Iris pigment epithelial cell (primary cell): ENCODE measurements around the gene CFAP126.
"Not testable (repeated sequence)": the region's sequence is repeated elsewhere in the genome, so short reads cannot be mapped to it uniquely, and the experiment has no call there.

ENCODE experiments used
- DNase-seq: peaks from one replicate; pipeline ENCODE4 v3.0.0-alpha.2; 2011; ENCODE audit warnings: low read depth

CFAP126 gene

DNA sequence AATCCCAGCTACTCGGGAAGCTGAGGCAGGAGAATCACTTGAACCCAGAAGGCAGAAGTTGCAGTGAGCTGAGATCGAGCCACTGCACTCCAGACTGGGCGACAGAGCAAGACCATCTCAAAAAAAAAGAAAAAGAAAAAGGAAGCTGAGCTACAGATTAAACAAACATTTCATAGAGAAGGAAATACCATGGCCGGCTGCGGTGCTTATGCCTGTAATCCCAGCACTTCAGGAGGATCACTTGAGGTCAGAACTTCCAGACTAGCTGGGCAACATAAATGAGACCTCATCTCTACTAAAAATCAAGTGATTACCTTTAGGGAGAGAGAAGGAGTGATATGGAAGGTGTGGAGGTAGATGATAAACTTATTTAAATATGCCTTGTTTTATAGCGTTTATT lies 14.0 kb upstream of the CFAP126 start:
- DNase-seq: peak; percentile 38

DNA sequence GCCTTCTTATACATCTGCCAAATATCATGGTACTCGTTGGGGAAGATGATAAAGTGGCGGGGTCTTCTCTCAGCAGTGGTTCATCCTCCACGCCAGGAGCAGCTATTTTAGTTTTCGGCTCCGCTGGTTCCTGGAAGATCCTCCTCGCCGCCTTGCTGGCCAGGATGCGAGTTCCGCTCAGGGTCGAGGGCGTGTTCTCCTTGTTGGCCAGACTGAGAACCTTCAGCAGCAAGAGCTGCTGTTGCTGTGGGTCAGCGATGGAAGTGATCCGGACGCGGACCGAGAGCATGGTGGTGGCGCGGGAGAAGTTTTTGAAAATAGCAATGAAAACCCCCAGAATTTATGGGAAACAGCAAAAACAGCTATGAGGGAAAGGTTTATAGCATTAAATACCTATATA lies 11.4 kb upstream of the CFAP126 start:
- peak; percentile 54 for DNase-seq

DNA sequence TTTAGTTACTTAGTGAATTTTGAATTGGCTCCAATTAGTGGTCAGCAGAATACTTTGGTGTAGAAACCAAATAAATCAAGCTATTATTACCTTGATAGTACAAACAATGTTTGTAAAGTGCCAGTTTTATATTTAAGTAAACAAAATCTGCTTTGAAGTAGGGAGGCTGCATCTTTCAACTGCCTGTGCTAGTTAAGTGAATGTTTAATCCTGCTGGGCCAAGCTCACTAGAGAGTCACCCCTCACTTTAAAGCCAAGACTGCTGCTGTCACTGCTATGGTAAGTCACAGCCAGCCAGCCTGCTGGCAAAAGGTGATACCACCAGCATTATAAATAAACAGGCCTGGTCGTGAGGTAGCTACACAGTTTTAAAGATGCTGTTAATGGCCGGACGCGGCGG lies 10.3 kb upstream of the CFAP126 start:
- DNase-seq: no peak

DNA sequence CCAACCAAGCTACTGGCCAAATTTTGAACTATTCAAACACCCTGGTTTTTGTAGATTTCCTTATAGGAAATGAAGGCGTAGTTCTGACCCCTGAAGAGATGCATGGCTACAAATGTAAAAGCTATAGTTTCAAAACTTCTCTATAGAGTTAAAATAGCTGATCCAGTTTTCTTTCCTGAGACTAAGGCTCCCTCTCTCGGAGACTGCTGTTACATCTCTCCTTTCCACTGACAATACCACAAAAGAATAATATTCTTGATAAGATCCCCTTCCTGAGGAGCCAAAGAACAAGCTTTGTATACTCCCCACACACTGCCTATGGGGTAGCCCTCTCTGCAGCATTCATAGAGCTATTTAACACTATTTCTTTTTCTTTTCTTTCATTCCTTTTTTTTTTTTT lies 6.7 kb upstream of the CFAP126 start:
- peak; percentile 26 for DNase-seq

DNA sequence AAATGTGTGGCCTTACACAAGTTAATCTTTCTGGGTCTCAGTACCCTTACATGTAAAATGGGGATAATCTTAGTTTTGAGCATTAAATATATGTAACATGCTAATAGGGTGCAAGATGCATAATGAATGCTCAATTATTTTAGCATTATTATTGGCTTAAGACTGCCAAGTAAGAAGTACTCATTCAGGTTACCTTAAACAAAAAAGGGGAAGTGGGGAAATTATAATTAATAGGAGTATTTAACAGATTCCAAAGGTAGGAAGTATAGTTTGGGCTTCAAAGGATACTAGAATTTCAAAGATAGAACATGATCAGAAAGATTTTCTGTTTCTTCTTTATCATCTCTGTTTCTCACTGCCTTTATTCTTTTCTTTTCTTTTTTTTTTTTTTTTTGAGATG lies 5.8 kb upstream of the CFAP126 start:
- DNase-seq: no peak

DNA sequence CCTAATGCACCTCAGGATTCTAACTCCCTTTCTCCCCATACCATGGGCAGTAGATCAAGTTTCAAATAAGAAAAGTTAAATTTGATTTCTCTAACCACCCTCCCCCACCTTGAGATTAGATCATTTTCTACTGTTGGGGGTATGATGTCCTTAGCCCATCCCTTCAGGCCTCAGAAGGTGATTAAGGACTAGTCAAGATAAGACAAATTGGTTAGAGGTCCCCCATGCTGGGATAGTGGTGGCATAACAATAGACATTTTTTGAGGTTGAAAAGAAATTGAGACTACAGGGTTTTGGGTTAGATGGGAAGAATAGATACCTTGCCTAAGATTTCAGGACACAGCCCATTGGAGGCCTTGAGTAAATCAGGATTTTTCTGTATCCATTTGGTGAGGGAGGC lies 2.5 kb downstream of the CFAP126 start:
- no peak for DNase-seq

DNA sequence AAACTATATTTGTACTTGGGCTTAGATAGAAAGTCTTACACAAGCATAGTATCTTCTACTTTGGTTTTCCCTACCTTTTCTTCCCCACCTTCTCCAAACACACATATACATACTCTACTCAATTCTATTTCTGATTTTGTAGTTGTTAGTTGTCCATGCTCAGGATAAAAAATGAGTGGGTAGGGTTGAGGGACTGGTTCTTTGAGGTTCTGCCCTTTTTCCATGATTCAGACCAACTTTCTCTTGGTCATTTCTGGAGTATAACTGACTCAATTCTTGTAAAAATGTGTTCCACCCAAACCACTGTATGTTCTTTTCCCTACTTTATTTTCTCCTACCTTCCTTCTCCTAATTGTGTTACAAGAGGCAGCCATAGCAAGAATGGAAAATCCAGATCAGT lies 3.3 kb downstream of the CFAP126 start:
- no peak for DNase-seq

DNA sequence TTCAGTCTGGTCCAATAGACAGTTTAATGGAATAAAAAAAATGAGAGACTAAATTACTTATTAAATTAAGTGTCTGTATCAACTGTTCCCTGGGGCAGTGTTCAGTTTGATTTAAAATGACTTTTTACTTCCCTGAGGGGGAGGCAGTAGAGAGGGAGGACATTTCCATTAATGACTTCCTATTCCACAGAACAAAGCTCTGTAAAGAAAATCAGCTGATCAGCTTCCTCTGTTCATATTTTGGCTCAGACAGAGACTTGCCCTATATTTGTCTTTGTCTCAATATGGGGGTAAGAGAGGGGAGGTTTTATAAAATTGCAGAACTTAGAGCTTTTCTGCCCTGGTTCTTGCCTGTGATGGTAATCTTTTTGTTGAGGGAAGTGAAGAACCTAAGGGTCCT lies 8.4 kb downstream of the CFAP126 start:
- DNase-seq: no peak

DNA sequence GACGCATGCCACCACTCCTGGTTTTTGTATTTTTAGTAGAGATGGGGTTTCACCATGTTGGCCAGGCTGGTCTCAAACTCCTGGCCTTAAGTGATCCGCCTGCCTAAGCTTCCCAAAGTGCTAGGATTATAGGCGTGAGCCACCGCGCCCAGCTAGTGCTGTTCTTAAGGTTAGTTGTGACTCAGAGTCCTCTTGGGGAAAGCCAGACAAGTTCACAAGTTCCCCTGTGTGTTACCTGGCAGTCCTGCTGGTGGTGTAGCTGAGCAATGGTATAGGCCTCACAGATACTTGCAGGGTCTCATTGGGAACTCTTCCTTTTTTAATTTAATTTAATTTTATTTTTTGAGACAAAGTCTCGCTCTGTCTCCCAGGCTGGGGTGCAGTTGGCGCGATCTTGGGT lies 10.6 kb downstream of the CFAP126 start:
- no peak for DNase-seq

DNA sequence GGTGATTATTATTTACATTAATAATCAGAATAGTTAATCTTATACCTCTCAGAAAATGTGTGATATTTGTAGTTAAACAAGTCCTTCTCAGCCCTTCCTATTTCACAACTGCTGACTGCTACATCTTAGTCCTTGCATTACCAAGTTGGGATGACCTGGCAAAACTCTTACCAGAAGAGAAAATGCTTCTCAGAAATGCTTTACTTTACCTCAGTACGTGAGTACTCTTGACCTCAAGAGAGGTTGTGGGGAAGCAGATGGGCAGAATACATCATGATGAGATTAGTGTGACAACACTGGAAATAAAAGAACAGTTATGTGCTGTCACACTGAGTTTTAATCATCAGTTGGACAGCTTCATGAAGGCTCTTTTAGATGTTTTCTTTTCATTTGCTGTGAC lies 16.2 kb downstream of the CFAP126 start:
- peak; percentile 80 for DNase-seq

DNA sequence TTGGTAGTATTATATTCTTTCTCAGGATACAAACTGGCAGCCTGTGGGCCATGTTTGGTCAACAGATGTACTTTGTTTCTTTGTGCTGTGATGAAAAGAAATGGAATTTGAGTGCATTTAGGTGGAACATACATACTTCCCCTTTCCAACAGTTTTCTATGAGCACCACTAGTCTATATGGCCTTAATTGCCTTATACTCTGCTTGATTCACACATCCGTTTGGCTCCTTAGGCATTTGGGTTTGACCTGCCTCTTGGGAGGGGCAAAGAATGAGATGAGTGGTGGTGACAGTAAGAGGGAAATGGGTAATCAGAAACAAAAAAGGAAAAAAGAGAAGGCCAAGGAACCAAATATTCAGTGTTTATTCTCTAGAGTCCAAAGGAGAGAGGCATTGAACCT lies 17.0 kb downstream of the CFAP126 start:
- DNase-seq: no peak

DNA sequence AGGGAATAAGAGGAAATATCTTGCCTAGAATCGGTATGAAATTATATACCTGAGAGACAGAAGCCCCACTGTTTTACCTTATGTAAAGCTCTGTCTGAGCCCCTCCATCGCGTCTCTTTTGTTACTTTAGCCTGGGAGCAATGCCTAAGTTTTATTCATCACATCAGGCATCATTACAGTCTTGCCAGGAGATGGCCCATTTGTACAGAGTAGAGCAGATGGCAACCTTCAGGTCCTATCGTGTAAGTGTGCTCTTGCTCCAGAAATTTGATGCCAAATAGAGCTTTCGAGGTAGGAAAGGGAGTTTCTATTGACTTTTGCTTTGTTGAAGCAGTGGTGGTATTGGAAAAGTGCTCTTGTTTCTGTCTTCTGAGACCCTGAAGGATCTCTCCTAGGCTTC lies 24.9 kb downstream of the CFAP126 start:
- no peak for DNase-seq

DNA sequence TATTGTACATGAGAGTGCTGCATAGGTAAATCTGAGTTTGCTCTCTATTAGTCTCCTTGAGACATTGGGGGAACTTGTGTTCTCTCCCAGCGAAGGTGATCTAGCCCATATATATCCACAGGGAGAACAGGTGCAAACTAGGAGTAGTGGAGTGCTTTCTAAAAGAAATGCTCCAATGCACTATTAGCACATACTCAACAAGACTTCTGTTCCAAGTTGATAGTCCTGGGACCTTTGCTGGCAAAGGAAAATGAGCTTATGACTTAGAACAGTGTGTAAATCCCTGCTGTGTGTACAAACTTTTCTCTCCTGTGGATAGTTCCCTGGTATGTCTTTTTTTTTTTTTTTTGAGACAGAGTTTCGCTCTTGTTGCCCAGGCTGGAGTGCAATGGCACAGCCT lies 25.5 kb downstream of the CFAP126 start:
- no peak for DNase-seq

DNA sequence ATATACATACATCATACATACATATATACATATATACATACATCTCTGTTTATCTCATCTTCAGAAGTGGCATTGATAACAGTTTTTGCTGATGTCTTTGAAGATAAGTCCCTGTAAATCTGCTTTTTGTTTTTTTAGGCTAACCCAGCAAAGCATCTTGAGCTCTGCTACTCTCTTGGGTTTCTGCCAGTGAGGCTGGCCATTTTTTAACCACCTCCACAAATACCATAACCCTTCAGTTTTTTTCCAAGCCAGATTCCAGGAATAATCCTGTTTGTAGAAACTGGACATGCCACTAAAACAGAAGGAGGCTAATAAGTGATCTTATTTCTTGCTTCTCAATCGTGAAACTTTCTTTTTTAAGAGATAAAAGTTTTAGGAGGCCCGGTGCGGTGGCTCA lies 31.9 kb downstream of the CFAP126 start:
- peak; percentile 30 for DNase-seq

DNA sequence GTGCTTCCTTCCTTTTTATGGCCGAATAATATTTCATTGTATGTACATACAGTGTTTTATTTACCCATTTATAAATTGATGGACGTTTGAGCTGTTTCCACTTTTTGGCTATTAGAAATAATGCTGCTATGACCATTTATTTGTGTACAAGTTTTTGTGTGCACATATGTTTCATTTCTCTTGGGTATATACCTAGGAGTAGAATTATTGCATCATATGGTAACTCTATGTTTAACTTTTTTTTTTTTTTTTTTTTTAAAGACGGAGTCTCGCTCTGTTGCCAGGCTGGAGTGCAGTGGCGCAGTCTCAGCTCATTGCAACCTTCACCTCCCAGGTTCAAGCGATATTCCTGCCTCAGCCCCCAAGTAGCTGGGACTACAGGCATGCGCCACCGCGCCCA lies 34.5 kb downstream of the CFAP126 start:
- no peak for DNase-seq

DNA sequence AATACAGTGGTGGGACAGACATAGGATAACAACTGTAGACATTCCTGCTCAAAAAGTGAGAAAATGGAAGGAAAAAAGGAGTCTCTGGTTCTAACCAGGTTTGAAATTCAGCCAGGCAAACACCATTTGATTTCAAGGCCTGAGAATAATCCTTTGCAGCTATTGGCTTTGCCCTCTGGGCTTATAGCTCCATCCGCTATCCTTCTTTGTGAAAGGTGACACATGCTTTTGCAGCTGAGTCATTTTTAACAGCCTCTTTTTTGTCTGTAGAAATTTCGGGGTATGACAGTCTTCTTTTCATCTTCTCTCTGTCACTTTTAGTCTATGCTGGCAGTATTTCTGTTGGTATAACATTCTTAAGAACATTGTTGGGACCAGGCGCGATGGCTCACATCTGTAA lies 37.3 kb downstream of the CFAP126 start:
- DNase-seq: no peak

DNA sequence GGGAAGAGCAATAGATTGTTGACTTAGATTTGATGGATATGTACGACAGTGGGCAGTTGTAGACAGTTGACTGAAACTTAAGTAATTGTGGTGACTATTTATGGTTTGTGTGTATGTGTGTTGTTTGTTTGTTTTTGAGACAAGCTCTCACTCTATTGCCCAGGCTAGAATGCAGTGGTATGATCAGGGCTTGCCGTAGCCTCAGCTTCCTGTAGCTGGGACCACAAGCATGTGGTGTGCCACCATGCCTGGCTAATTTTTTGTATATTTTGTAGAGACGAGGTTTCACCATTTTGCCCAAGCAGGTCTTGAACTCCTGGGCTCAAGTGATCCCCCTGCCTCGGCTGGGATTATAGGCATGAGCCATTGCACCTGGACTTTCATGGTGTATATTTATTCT lies 43.7 kb downstream of the CFAP126 start:
- no peak for DNase-seq

DNA sequence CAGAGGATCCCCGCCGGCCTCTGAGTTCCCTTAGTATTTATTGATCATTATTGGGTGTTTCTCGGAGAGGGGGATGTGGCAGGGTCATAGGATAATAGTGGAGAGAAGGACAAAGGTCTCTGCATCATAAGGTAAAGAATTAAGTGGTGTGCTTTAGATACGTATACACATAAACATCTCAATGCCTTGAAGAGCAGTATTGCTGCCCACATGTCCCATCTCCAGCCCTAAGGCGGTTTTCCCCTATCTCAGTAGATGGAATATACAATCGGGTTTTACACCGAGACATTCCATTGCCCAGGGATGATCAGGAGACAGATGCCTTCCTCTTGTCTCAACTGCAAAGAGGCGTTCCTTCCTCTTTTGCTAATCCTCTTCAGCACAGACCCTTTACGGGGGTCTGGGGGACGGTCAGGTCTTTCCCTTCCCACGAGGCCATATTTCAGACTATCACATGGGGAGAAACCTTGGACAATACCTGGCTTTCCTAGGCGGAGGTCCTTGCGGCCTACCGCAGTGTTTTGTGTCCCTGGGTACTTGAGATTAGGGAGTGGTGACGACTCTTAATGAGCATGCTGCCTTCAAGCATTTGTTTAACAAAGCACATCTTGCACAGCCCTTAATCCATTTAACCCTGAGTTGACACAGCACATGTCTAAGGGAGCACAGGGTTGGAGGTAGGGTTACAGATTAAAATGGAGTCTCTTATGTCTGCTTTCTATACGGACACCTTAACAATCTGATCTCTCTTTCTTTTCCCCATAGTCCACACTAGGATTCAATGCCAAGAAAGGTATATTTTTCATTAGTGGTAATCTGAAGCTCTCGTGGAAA lies 51.6 kb downstream of the CFAP126 start:
- DNase-seq: not testable (repeated sequence)
